ENCODE data around the gene WASHC2C. TPM values are rescaled to one million over a fixed set of nuclear protein-coding genes. Genes with fewer than 3 reads are reported as not detected.

The WASHC2C gene
- total RNA-seq, 1 experiment from 2014 or later: 18.2 TPM

Other genes starting within 250 kb of the WASHC2C start
- 4.9 and 5.0 TPM in 2 replicates for gene ZFAND4, start 54.5 kb upstream of the WASHC2C start, total RNA-seq (2022)
- 17.5 and 23.5 TPM in 2 replicates for gene AGAP4, start 120.2 kb downstream of the WASHC2C start, total RNA-seq (2022)
- 85.2 and 89.9 TPM in 2 replicates for gene TIMM23, start 245.2 kb downstream of the WASHC2C start, total RNA-seq (2022)

Data from MCF 10A (cell line).